GM10248 (cell line): Measurements from ENCODE around the gene FGF14.

Experiments
- CTCF ChIA-PET: fragments of 300-600 bp; sonication (Branson Sonifier 250); formaldehyde crosslinking; extraction: SDS; loops from one replicate; lab custom pipeline; 2021; ENCODE audit warnings: antibody characterized with exemption; lab: Yijun Ruan, JAX
- POLR2A ChIA-PET: fragments of 350-650 bp; sonication (Branson Sonifier 250); formaldehyde crosslinking; extraction: SDS; loops from one replicate; lab custom pipeline; 2020; ENCODE audit warnings: antibody characterized with exemption; lab: Yijun Ruan, JAX
- DNase-seq: peaks from one replicate; pipeline ENCODE4 v3.0.0; 2012; ENCODE audit errors: extremely low spot score
- CTCF ChIP-seq: IDR thresholded peaks from 2 replicates; pipeline ENCODE4 v1.5.1; 2012; ENCODE audit warnings: mild to moderate bottlenecking, low read depth; ENCODE audit errors: extremely low read depth, missing control alignments, control extremely low read depth

FGF14 gene

GRCh38 chr13:102033857-102034331 is 368.0 kb downstream of the FGF14 start:
- TF ChIP-seq CTCF = no peak
- ChIA-PET CTCF (interaction anchor here (1.2 kb wide), 1 partner anchor 10 kb away, joined by 3 read pairs; no protein-coding TSS in a partner anchor), POLR2A (no interaction called here)
- DNase-seq = no peak

GRCh38 chr13:102033386-102033785 is 368.5 kb downstream of the FGF14 start:
- no peak for DNase-seq
- no peak for TF ChIP-seq CTCF
- CTCF ChIA-PET = interaction anchor here (1.0 to 1.2 kb wide), 3 partner anchors 10 to 19 kb away, joined by 3 to 4 read pairs (median 3); no protein-coding TSS in a partner anchor
- POLR2A ChIA-PET = no interaction called here

- ChIA-PET POLR2A (no interaction called here), CTCF (no interaction called here)
- TF ChIP-seq CTCF = no peak
- no peak for DNase-seq
Measured at GRCh38 chr13:102028868-102029267, 373.0 kb downstream of the FGF14 start.

GRCh38 chr13:102028206-102028605 is 373.6 kb downstream of the FGF14 start:
- TF ChIP-seq CTCF = no peak
- no peak for DNase-seq
- ChIA-PET CTCF (no interaction called here), POLR2A (no interaction called here)

- TF ChIP-seq CTCF = no peak
- CTCF ChIA-PET = no interaction called here
- POLR2A ChIA-PET = no interaction called here
- no peak for DNase-seq
Measured at GRCh38 chr13:102021777-102022176, 380.1 kb downstream of the FGF14 start.

- POLR2A ChIA-PET = no interaction called here
- TF ChIP-seq CTCF = no peak
- DNase-seq = no peak
- CTCF ChIA-PET = no interaction called here
Measured at GRCh38 chr13:102020611-102021216, 381.1 kb downstream of the FGF14 start.

- no peak for DNase-seq
- POLR2A ChIA-PET = no interaction called here
- CTCF ChIA-PET = no interaction called here
- TF ChIP-seq CTCF = no peak
Measured at GRCh38 chr13:102018716-102019115, 383.1 kb downstream of the FGF14 start.
